ENCODE results near the gene SDS.

- TF ChIP-seq, protein P1, sequence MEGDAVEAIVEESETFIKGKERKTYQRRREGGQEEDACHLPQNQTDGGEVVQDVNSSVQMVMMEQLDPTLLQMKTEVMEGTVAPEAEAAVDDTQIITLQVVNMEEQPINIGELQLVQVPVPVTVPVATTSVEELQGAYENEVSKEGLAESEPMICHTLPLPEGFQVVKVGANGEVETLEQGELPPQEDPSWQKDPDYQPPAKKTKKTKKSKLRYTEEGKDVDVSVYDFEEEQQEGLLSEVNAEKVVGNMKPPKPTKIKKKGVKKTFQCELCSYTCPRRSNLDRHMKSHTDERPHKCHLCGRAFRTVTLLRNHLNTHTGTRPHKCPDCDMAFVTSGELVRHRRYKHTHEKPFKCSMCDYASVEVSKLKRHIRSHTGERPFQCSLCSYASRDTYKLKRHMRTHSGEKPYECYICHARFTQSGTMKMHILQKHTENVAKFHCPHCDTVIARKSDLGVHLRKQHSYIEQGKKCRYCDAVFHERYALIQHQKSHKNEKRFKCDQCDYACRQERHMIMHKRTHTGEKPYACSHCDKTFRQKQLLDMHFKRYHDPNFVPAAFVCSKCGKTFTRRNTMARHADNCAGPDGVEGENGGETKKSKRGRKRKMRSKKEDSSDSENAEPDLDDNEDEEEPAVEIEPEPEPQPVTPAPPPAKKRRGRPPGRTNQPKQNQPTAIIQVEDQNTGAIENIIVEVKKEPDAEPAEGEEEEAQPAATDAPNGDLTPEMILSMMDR (IDR thresholded peaks at IDR 0.05; ENCODE audit: low read length): no peak
- no peak for TF ChIP-seq EZH2 (IDR thresholded peaks at IDR 0.05; ENCODE audit: borderline replicate concordance, low read length)
Measured at GRCh38 chr12:113449839-113450238, 46.2 kb upstream of the SDS start.
